Mesothelial cell of epicardium (in vitro differentiated cells): ENCODE data around the gene PSMA2. TPM values are rescaled to one million over a fixed set of nuclear protein-coding genes. Genes with fewer than 3 reads are reported as not detected.
A peak's percentile ranks its signal among the peaks of the same experiment; 100 is the strongest.

Experiments used
- DNase-seq, 2 experiments: peaks; one replicate each; pipeline ENCODE4 v3.0.0; 2021; ENCODE audit warnings: low spot score in 2 of 2; ENCODE audit not compliant: unreplicated experiment in 2 of 2
- H3K27ac Mint-ChIP-seq: 2 replicates; pipeline ENCODE4 v1.8.0; 2021; ENCODE audit warnings: mixed read lengths
- H3K27me3 Mint-ChIP-seq: 2 replicates; pipeline ENCODE4 v1.8.0; 2021; ENCODE audit warnings: low read depth, mixed read lengths
- H3K36me3 Mint-ChIP-seq: 2 replicates; pipeline ENCODE4 v1.8.0; 2021; ENCODE audit warnings: mixed read lengths
- H3K4me1 Mint-ChIP-seq: 2 replicates; pipeline ENCODE4 v1.8.0; 2021; ENCODE audit warnings: mixed read lengths
- H3K4me3 Mint-ChIP-seq: 2 replicates; pipeline ENCODE4 v1.8.0; 2021; ENCODE audit warnings: mild to moderate bottlenecking, moderate library complexity, mixed read lengths
- H3K9me3 Mint-ChIP-seq: 2 replicates; pipeline ENCODE4 v1.8.0; 2021; ENCODE audit warnings: mixed read lengths
- total RNA-seq: library from RNA; stranded (reverse); gene quantifications from 3 replicates; pipeline ENCODE4 v1.2.1, GENCODE V29; 2021
- TF ChIP-seq, protein P1 (sequence below): fragments of 200-600 bp; sonication (generic); IDR thresholded peaks from one replicate; pipeline ENCODE4 v1.5.0; 2021; ENCODE audit warnings: antibody characterized with exemption; ENCODE audit not compliant: unreplicated experiment

PSMA2 gene
- total RNA-seq, 1 donor from 2014 or later, result 72.3 TPM

DNA sequence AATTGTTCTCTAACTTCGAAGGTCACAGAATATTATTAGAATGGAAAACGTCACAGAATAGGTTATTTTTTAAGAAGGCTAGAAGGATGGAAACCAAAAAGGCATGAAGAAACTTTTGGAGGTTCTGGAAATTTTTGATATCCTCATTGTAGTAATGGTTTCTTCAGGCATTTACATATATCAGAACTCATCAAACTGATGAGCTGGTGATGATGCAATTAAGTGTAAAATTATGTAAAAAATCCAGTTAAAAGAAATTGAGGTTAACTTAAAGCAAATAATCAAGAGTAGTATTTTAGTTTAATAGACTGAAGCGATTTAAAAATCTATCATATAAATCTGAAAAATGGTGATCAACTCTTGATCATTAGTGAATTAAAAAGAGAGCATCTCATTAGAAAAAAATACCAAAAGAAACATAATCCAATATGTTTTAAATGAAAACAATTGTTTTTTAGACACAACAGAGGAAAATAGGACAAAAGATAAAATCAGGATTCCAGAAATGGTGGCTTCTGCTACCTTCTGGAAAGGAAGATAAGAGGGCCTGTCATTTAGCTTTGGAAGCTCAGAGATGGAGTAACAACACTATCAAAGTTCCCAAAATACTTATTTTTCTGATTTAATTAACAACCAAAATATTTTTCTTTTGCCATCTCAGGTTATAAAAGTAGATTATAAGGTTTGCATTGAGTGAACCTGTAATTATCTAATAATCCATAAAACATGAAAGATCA, 9.8 kb downstream of the PSMA2 start:
- peaks cover 31% of the 10 kb centered on the region for H3K36me3 Mint-ChIP-seq
- H3K9me3 Mint-ChIP-seq, result no peaks in the 10 kb centered on the region
- no peaks in the 10 kb centered on the region for H3K27me3 Mint-ChIP-seq
- no peak overlapping the region for H3K4me3 Mint-ChIP-seq
- no peak for DNase-seq
- no peak overlapping the region for H3K27ac Mint-ChIP-seq
- H3K4me1 Mint-ChIP-seq, result no peaks in the 10 kb centered on the region
- TF ChIP-seq, protein P1, sequence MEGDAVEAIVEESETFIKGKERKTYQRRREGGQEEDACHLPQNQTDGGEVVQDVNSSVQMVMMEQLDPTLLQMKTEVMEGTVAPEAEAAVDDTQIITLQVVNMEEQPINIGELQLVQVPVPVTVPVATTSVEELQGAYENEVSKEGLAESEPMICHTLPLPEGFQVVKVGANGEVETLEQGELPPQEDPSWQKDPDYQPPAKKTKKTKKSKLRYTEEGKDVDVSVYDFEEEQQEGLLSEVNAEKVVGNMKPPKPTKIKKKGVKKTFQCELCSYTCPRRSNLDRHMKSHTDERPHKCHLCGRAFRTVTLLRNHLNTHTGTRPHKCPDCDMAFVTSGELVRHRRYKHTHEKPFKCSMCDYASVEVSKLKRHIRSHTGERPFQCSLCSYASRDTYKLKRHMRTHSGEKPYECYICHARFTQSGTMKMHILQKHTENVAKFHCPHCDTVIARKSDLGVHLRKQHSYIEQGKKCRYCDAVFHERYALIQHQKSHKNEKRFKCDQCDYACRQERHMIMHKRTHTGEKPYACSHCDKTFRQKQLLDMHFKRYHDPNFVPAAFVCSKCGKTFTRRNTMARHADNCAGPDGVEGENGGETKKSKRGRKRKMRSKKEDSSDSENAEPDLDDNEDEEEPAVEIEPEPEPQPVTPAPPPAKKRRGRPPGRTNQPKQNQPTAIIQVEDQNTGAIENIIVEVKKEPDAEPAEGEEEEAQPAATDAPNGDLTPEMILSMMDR, result no peak

DNA sequence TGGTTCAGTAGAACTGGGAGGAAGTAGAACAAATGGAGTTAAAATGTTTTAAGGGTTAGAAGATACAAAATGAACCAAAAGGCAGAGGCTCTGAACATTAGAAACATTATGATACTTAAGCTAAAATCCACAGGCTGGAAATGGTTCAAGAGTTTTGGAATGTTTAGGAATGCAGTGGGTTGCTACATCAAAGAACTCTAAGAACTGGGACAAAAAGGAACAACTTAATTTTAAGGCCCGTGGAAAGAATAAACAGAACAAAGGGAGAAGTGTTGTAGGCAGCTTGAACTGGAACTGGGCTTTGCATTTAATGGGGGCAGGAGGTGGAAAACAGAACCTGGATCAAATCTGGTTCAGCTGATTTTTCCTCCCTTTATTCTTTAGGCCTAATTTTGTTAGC, 16.6 kb downstream of the PSMA2 start:
- no peaks in the 10 kb centered on the region for H3K9me3 Mint-ChIP-seq
- H3K27me3 Mint-ChIP-seq, result no peaks in the 10 kb centered on the region
- H3K4me3 Mint-ChIP-seq, result no peak overlapping the region
- TF ChIP-seq, protein P1, result no peak
- peaks cover 45% of the 10 kb centered on the region for H3K4me1 Mint-ChIP-seq
- no peak for DNase-seq
- H3K27ac Mint-ChIP-seq, result peak overlapping the region; percentile 88
- peaks cover 8% of the 10 kb centered on the region for H3K36me3 Mint-ChIP-seq

DNA sequence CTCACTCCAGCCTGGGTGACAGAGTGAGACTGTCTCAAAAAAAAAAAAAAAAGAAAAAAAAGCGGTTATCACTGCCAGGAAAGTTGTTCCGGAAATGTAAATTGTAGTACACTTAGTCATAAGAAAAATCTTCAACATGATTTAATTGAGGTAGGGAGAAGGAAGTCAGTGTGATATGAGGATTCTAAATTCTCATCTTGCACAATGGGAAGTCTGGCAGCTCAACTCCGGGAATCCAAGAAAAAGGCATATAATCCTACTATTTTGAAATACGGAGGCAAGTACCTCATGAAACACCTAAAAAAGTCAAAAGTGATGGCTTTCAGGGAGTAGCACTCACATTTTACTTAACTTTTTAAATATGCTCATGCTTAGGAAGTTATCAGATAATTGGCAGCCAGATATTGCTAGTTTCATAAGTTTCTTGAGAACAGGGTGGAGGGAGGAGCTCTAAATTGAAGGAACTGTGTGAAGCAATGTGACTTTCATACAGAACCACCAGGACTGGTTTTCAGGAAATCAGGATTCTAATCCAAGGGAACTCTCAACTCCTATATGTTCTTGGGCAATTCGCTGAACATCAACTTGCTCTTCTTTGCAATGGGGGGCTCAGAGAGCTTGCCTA, 17.4 kb downstream of the PSMA2 start:
- H3K9me3 Mint-ChIP-seq, result no peaks in the 10 kb centered on the region
- peaks cover 7% of the 10 kb centered on the region for H3K36me3 Mint-ChIP-seq
- H3K4me3 Mint-ChIP-seq, result no peak overlapping the region
- no peak for DNase-seq
- H3K27ac Mint-ChIP-seq, result peak overlapping the region; percentile 88
- TF ChIP-seq, protein P1, result no peak
- peaks cover 52% of the 10 kb centered on the region for H3K4me1 Mint-ChIP-seq
- H3K27me3 Mint-ChIP-seq, result no peaks in the 10 kb centered on the region

DNA sequence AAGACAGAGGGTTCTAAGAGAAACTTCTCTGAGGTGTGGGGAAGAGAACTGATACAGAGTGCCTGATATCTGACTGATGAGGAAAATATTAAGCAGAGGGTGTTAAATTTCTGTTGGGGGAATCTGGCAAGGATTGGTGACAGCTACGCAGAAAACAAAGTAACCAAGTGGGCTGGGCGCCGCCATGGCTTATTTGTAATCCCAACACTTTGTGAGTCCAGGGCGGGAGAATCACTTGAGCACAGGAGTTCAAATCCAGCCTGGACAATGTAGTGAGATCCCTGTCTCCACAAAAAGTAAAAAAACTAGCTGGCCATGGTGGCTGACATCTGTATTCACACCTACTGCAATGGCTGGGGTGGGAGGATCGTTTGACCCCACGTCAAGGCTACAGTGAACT, 18.0 kb downstream of the PSMA2 start:
- Mint-ChIP-seq H3K4me3 (no peak overlapping the region), H3K4me1 (peaks cover 52% of the 10 kb centered on the region), H3K27ac (peak overlapping the region; percentile 88), H3K36me3 (peaks cover 7% of the 10 kb centered on the region), H3K9me3 (no peaks in the 10 kb centered on the region), H3K27me3 (no peaks in the 10 kb centered on the region)
- no peak for DNase-seq
- TF ChIP-seq, protein P1, result no peak

DNA sequence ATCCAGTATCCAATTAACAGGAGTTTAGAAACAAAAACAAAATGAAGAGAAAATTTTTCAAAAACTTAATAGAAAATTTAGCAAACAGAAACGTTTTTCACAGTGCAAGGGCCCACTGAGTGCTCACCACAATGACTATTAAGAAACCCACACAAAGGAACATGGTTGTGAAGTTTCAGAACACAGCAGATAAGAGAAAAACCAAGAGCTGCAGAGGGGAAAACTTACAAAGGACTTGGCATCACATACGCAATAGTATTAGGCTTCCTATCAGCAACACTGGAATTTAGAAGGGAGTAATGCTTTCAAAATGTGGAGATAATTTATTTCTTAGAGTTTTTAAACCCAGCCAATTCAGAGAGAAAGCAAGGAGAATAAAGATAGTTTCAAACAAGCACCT, 18.4 kb downstream of the PSMA2 start:
- peak overlapping the region; percentile 88 for H3K27ac Mint-ChIP-seq
- no peaks in the 10 kb centered on the region for H3K9me3 Mint-ChIP-seq
- DNase-seq, result no peak
- H3K4me1 Mint-ChIP-seq, result peaks cover 52% of the 10 kb centered on the region
- no peaks in the 10 kb centered on the region for H3K27me3 Mint-ChIP-seq
- peaks cover 7% of the 10 kb centered on the region for H3K36me3 Mint-ChIP-seq
- TF ChIP-seq, protein P1, result no peak
- no peak overlapping the region for H3K4me3 Mint-ChIP-seq
